ENCODE results near the gene PLPP2.

PLPP2 gene

DNA sequence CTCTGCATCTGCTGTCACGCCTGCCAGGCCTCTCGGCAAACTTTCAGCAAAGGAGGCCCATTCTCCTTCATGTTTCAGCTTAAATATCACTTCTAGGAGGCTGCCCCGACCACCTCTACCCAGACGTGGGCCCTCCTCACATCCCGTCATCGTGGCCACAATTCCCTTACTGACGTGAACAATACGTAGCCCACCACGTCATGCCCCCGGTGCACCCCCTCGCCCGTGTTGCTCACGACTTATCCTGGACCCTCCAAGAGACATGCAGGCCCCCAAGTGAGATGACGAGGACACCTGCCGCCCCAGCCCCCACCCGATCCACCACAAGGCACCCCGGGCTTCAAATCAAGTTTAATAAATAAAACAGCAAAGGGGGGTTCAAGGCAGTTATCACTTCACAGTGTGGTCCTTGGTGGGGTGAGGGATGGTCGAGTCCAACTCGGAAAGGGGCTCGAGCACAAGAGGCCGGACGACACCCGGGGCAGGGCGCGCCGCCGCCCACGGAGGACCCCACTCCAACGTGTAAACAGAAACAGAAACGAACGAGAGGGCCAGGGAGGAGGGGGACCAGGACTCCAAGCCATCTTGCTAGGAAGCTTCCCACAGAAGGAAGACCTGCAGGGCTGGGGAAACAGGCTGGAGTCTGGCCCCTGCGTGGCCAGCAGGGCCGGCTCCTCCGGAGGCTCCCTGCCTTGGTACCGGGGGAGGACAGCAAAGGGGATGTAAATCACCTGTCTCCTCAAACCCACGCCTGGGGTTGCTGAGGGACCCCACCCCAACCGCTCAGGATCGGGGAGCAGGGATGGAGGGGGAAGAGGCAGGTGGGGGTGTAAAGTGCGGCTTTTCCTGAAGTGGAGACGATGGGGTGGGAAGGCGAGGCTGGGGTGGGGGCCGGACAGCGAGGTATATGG is 14.3 kb upstream of the PLPP2 start:
- Histone ChIP-seq H2AFZ (ENCODE audit: low read depth, low read length) (no peak overlapping the region), H3K79me2 (ENCODE audit: insufficient read depth, low read length) (peaks cover 4% of the 10 kb centered on the region; the same call in 1 of the 2 replicates), H4K20me1 (ENCODE audit: insufficient read depth, low read length) (peaks cover 18% of the 10 kb centered on the region), H3K27me3 (ENCODE audit: insufficient read depth, low read length, poor library complexity) (no peaks in the 10 kb centered on the region), H3K27ac (ENCODE audit: low read length) (no peak overlapping the region), H3K4me3 (ENCODE audit: low read depth in 1 of 2, low read length in 2 of 2) (no peak overlapping the region), H3K4me2 (ENCODE audit: insufficient read depth, low read length) (no peak overlapping the region), H3K36me3 (ENCODE audit: insufficient read depth, low read length) (peaks cover 59% of the 10 kb centered on the region), H3K4me1 (ENCODE audit: insufficient read depth, low read length) (no peaks in the 10 kb centered on the region), H3K9me3 (ENCODE audit: insufficient read depth, low read length, severe bottlenecking) (no peaks in the 10 kb centered on the region), H3K9ac (ENCODE audit: low read depth, low read length) (no peak overlapping the region)
- DNase-seq, result no peak
- ATAC-seq (ENCODE audit: insufficient read depth, low read depth), result no peak
- TF ChIP-seq, protein P1, sequence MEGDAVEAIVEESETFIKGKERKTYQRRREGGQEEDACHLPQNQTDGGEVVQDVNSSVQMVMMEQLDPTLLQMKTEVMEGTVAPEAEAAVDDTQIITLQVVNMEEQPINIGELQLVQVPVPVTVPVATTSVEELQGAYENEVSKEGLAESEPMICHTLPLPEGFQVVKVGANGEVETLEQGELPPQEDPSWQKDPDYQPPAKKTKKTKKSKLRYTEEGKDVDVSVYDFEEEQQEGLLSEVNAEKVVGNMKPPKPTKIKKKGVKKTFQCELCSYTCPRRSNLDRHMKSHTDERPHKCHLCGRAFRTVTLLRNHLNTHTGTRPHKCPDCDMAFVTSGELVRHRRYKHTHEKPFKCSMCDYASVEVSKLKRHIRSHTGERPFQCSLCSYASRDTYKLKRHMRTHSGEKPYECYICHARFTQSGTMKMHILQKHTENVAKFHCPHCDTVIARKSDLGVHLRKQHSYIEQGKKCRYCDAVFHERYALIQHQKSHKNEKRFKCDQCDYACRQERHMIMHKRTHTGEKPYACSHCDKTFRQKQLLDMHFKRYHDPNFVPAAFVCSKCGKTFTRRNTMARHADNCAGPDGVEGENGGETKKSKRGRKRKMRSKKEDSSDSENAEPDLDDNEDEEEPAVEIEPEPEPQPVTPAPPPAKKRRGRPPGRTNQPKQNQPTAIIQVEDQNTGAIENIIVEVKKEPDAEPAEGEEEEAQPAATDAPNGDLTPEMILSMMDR (IDR thresholded peaks at IDR 0.05; ENCODE audit: borderline replicate concordance, extremely low read depth, low read length, poor library complexity, severe bottlenecking), result no peak
- TF ChIP-seq EZH2 (IDR thresholded peaks at IDR 0.05; ENCODE audit: borderline replicate concordance, low read depth, low read length, severe bottlenecking), result no peak

DNA sequence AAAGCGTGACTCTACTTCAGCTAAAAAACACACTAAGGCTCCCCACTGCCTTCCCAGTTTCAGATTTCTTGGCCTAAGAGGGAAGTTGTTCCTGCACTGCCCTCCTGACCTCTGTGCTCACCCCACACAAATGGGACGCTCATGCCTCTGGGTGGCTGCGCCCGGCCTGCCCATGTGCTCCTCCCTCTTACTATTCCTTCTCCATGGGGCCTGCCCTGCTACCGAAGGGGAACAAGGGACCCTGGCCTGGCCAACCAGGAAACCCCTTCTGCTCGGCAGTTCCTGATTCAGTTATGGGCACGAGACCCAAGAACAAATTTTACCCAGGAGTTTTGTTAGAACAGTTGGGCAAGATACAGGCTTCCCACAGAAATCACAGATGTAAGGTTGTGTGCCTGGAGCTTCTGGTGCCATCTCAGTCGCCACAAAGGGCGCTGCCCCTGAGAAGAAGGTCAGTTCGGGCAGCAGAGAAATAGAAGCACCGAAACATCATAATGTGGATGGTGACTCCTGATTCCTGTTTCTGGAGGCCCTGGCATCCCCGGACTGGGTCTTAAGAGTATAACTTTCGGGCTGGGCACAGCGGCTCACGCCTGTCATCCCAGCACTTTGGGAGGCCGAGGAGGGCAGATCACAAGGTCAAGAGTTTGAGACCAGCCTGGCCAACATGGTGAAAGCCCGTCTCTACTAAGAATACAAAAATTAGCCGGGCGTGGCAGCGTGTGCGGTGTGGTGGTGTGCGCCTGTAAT is 5.4 kb upstream of the PLPP2 start:
- H3K4me2 ChIP-seq (ENCODE audit: insufficient read depth, low read length), result no peak overlapping the region
- H3K9ac ChIP-seq (ENCODE audit: low read depth, low read length), result no peak overlapping the region
- no peaks in the 10 kb centered on the region for H3K27me3 ChIP-seq (ENCODE audit: insufficient read depth, low read length, poor library complexity)
- H2AFZ ChIP-seq (ENCODE audit: low read depth, low read length), result no peak overlapping the region
- no peak overlapping the region for H3K4me3 ChIP-seq (ENCODE audit: low read depth in 1 of 2, low read length in 2 of 2)
- no peaks in the 10 kb centered on the region for H3K79me2 ChIP-seq (ENCODE audit: insufficient read depth, low read length)
- ATAC-seq (ENCODE audit: insufficient read depth, low read depth) (no peak), DNase-seq (no peak)
- no peaks in the 10 kb centered on the region for H3K36me3 ChIP-seq (ENCODE audit: insufficient read depth, low read length)
- TF ChIP-seq, protein P1 (IDR thresholded peaks at IDR 0.05; ENCODE audit: borderline replicate concordance, extremely low read depth, low read length, poor library complexity, severe bottlenecking), result no peak
- TF ChIP-seq EZH2 (IDR thresholded peaks at IDR 0.05; ENCODE audit: borderline replicate concordance, low read depth, low read length, severe bottlenecking), result no peak
- no peak overlapping the region for H3K27ac ChIP-seq (ENCODE audit: low read length)
- H4K20me1 ChIP-seq (ENCODE audit: insufficient read depth, low read length), result peaks cover under 1% of the 10 kb centered on the region; the same call in 1 of the 2 replicates
- no peaks in the 10 kb centered on the region for H3K9me3 ChIP-seq (ENCODE audit: insufficient read depth, low read length, severe bottlenecking)
- H3K4me1 ChIP-seq (ENCODE audit: insufficient read depth, low read length), result no peaks in the 10 kb centered on the region

- H4K20me1 ChIP-seq (ENCODE audit: insufficient read depth, low read length), result no peaks in the 10 kb centered on the region
- DNase-seq (no peak), ATAC-seq (ENCODE audit: insufficient read depth, low read depth) (no peak)
- no peaks in the 10 kb centered on the region for H3K9me3 ChIP-seq (ENCODE audit: insufficient read depth, low read length, severe bottlenecking)
- no peak overlapping the region for H3K27ac ChIP-seq (ENCODE audit: low read length)
- TF ChIP-seq, protein P1 (IDR thresholded peaks at IDR 0.05; ENCODE audit: borderline replicate concordance, extremely low read depth, low read length, poor library complexity, severe bottlenecking), result no peak
- no peak for TF ChIP-seq EZH2 (IDR thresholded peaks at IDR 0.05; ENCODE audit: borderline replicate concordance, low read depth, low read length, severe bottlenecking)
- no peaks in the 10 kb centered on the region for H3K27me3 ChIP-seq (ENCODE audit: insufficient read depth, low read length, poor library complexity)
- no peak overlapping the region for H2AFZ ChIP-seq (ENCODE audit: low read depth, low read length)
- H3K4me1 ChIP-seq (ENCODE audit: insufficient read depth, low read length), result no peaks in the 10 kb centered on the region
- no peak overlapping the region for H3K4me2 ChIP-seq (ENCODE audit: insufficient read depth, low read length)
- H3K9ac ChIP-seq (ENCODE audit: low read depth, low read length), result no peak overlapping the region
- H3K4me3 ChIP-seq (ENCODE audit: low read depth in 1 of 2, low read length in 2 of 2), result no peak overlapping the region
- no peaks in the 10 kb centered on the region for H3K36me3 ChIP-seq (ENCODE audit: insufficient read depth, low read length)
- no peaks in the 10 kb centered on the region for H3K79me2 ChIP-seq (ENCODE audit: insufficient read depth, low read length)
Measured at GRCh38 chr19:295687-296370, 4.6 kb upstream of the PLPP2 start.

Measured in DND-41 (cell line).